GM23338 (cell line): ENCODE measurements around the gene METTL24. TPM values are rescaled to one million over a fixed set of nuclear protein-coding genes. Genes with fewer than 3 reads are reported as not detected.

Experiments
- ATAC-seq: fragments of 200-7000 bp; cut with Tn5 transposase; 3 replicates; pipeline ENCODE4 v1.9.1; 2020
- DNase-seq: peaks from one replicate; pipeline ENCODE4 v3.0.0-alpha.2; 2015; ENCODE audit warnings: low spot score
- H2AFZ ChIP-seq: fragments of 200-600 bp; sonication (generic); 2 replicates; pipeline ENCODE4 v1.8.0; 2016; ENCODE audit warnings: antibody characterized with exemption, mild to moderate bottlenecking, moderate library complexity
- H3F3A ChIP-seq: fragments of 200-600 bp; sonication (generic); replicated peaks from 2 replicates; pipeline ENCODE4 v1.8.0; 2017; ENCODE audit warnings: antibody characterized with exemption, mixed run types, low read depth
- H3K27ac ChIP-seq: fragments of 200-600 bp; sonication (generic); 2 replicates; pipeline ENCODE4 v1.6.1; 2016; ENCODE audit warnings: low read depth
- H3K27me3 ChIP-seq: fragments of 200-600 bp; sonication (generic); 2 replicates; pipeline ENCODE4 v1.8.0; 2016; ENCODE audit warnings: mild to moderate bottlenecking, mixed run types, moderate library complexity; ENCODE audit not compliant: insufficient read depth
- H3K36me3 ChIP-seq: fragments of 200-600 bp; sonication (generic); 2 replicates; pipeline ENCODE4 v1.8.0; 2016; ENCODE audit warnings: mild to moderate bottlenecking; ENCODE audit not compliant: insufficient read depth
- H3K4me1 ChIP-seq: fragments of 200-600 bp; sonication (generic); 2 replicates; pipeline ENCODE4 v1.8.0; 2016; ENCODE audit warnings: mild to moderate bottlenecking, moderate library complexity; ENCODE audit not compliant: insufficient read depth
- H3K4me2 ChIP-seq: fragments of 200-600 bp; sonication (generic); 2 replicates; pipeline ENCODE4 v1.7.1; 2017; ENCODE audit warnings: mixed run types
- H3K4me3 ChIP-seq: fragments of 200-600 bp; sonication (generic); 2 replicates; pipeline ENCODE4 v1.6.1; 2016; ENCODE audit warnings: mixed run types
- H3K79me2 ChIP-seq: fragments of 200-600 bp; sonication (generic); replicated peaks from 2 replicates; pipeline ENCODE4 v1.8.0; 2017; ENCODE audit warnings: mild to moderate bottlenecking; ENCODE audit not compliant: insufficient read depth
- H3K9me2 ChIP-seq: fragments of 200-600 bp; sonication (generic); 2 replicates; pipeline ENCODE4 v1.8.0; 2017; ENCODE audit not compliant: insufficient read depth
- H4K20me1 ChIP-seq: fragments of 200-600 bp; sonication (generic); replicated peaks from 2 replicates; pipeline ENCODE4 v1.8.0; 2017; ENCODE audit warnings: mild to moderate bottlenecking; ENCODE audit not compliant: insufficient read depth
- H3K27ac Mint-ChIP-seq: 2 replicates; pipeline ENCODE4 v1.8.0; 2020; ENCODE audit warnings: inconsistent platforms, mild to moderate bottlenecking, moderate library complexity, mixed read lengths
- H3K27me3 Mint-ChIP-seq: 3 replicates; pipeline ENCODE4 v1.8.0; 2022; ENCODE audit warnings: low read depth, mild to moderate bottlenecking, moderate library complexity, mixed read lengths, inconsistent platforms; ENCODE audit not compliant: insufficient read depth, poor library complexity
- H3K36me3 Mint-ChIP-seq: 3 replicates; pipeline ENCODE4 v1.8.0; 2021; ENCODE audit warnings: low read depth, mild to moderate bottlenecking, inconsistent platforms, moderate library complexity, mixed read lengths
- H3K4me1 Mint-ChIP-seq: 3 replicates; pipeline ENCODE4 v1.8.0; 2020; ENCODE audit warnings: mild to moderate bottlenecking, inconsistent platforms, mixed read lengths
- H3K4me3 Mint-ChIP-seq: 3 replicates; pipeline ENCODE4 v1.8.0; 2021; ENCODE audit warnings: moderate library complexity, mild to moderate bottlenecking, inconsistent platforms, mixed read lengths
- H3K9me3 Mint-ChIP-seq: 3 replicates; pipeline ENCODE4 v1.8.0; 2020; ENCODE audit warnings: moderate library complexity, mild to moderate bottlenecking, inconsistent platforms, mixed read lengths
- CREB1 ChIP-seq: fragments of 250-450 bp; sonication (Bioruptor Pico); IDR thresholded peaks from 2 replicates; pipeline ENCODE4 v1.5.0; 2020; ENCODE audit warnings: low read depth, mild to moderate bottlenecking, moderate library complexity
- EZH2 ChIP-seq: fragments of 200-600 bp; sonication (generic); IDR thresholded peaks from one replicate; pipeline ENCODE4 v1.8.0; 2017; ENCODE audit warnings: antibody characterized with exemption, mild to moderate bottlenecking, low read depth; ENCODE audit not compliant: unreplicated experiment
- EZH2phosphoT487 ChIP-seq: fragments of 200-600 bp; sonication (generic); IDR thresholded peaks from one replicate; pipeline ENCODE4 v1.8.1; 2018; ENCODE audit warnings: antibody characterized with exemption; ENCODE audit not compliant: unreplicated experiment
- JUNB ChIP-seq: IDR thresholded peaks from one replicate; pipeline ENCODE4 v1.6.1; 2016; ENCODE audit warnings: antibody characterized with exemption; ENCODE audit not compliant: unreplicated experiment
- NANOG ChIP-seq: IDR thresholded peaks from 2 replicates; pipeline ENCODE4 v1.6.1; 2016; ENCODE audit warnings: antibody characterized with exemption, borderline replicate concordance
- POLR2AphosphoS5 ChIP-seq: IDR thresholded peaks from 2 replicates; pipeline ENCODE4 v1.6.1; 2016; ENCODE audit warnings: antibody characterized with exemption, low read depth
- STAT1 ChIP-seq: IDR thresholded peaks from one replicate; pipeline ENCODE4 v1.6.1; 2016; ENCODE audit warnings: antibody characterized with exemption; ENCODE audit not compliant: unreplicated experiment
- ZNF114 ChIP-seq: fragments of 250-450 bp; sonication (Bioruptor Pico); IDR thresholded peaks from 2 replicates; pipeline ENCODE4 v1.5.0; 2020; ENCODE audit warnings: mild to moderate bottlenecking, moderate library complexity
- ZNF331 ChIP-seq: fragments of 250-450 bp; sonication (Bioruptor Pico); IDR thresholded peaks from 2 replicates; pipeline ENCODE4 v1.5.0; 2020; ENCODE audit warnings: low read depth, mild to moderate bottlenecking, moderate library complexity
- polyA plus RNA-seq: library from polyadenylated mRNA; unstranded; fragments of >200 nt; fragmentation: Nextera tagmentation; extraction: Ambion mirVana; gene quantifications from 2 replicates; pipeline ENCODE4 v1.2.1, GENCODE V29; 2016
- total RNA-seq: library from RNA; depleted of rRNA; stranded (reverse); fragments of >200 nt; shearing (Covaris generic); gene quantifications from 2 replicates; pipeline ENCODE4 v1.2.3, GENCODE V29; 2014
- TF ChIP-seq, protein P1 (sequence below): fragments of 250-450 bp; sonication (Bioruptor Pico); IDR thresholded peaks from 2 replicates; pipeline ENCODE4 v1.5.0; 2020; ENCODE audit warnings: mild to moderate bottlenecking, moderate library complexity
- TF ChIP-seq, protein P2 (sequence below): IDR thresholded peaks from one replicate; pipeline ENCODE4 v1.6.1; 2018; ENCODE audit warnings: antibody characterized with exemption; ENCODE audit not compliant: unreplicated experiment
- TF ChIP-seq, protein P3 (sequence below), 2 experiments: fragments of 200-600 bp in 1 of 2; sonication (generic) in 1 of 2; conservative IDR thresholded peaks; 2 replicates each; pipeline versions ENCODE4 v1.5.1 to v1.6.1; 2016 to 2017; ENCODE audit warnings: antibody characterized with exemption in 2 of 2, low read depth in 2 of 2, mild to moderate bottlenecking in 2 of 2, moderate library complexity in 1 of 2
- TF ChIP-seq, protein P4 (sequence below): IDR thresholded peaks from 2 replicates; pipeline ENCODE4 v1.6.1; 2016; ENCODE audit warnings: antibody characterized with exemption

Gene METTL24
- total and polyA plus RNA-seq, 2 experiments from 2014 or later = 0.35 TPM; not detected in 1

DNA sequence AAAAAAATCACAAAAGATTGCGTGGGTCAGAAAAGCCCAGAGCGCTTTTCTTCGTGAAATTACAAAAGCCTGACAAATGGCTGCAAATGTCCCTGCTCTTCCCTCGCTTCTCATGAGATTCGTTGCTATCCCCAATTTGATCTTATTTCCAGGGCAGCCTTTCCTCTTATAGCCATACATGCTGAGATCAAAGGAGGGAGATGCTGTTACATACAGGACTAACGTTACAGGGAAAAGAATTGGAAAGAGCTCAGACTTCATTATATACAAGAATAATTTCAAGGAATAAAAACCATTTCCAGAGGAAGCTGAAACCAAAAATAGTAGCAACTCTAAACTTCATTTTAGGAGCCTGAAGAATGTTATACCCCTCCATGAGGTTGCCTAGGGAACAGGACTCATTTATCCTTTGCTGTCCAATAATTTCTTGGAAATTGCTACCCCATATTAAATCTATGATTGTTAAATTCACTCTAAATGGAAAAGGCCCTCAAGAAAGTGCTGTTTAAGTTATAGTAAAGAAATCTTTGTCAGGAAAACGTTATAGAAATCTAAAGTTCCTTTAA is 81.0 kb downstream of the METTL24 start:
- Histone ChIP-seq H3K36me3 (no peaks in the 10 kb centered on the region), H3K79me2 (no peaks in the 10 kb centered on the region), H4K20me1 (no peaks in the 10 kb centered on the region), H3K4me3 (no peak overlapping the region), H2AFZ (no peak overlapping the region), H3K4me2 (no peak overlapping the region), H3K27ac (no peak overlapping the region), H3K9me2 (peaks cover 2% of the 10 kb centered on the region; the same call in 1 of the 2 replicates), H3K27me3 (no peaks in the 10 kb centered on the region), H3K4me1 (peaks cover 4% of the 10 kb centered on the region; the same call in 1 of the 2 replicates), H3F3A (no peaks in the 10 kb centered on the region)
- TF ChIP-seq EZH2 = no peak
- TF ChIP-seq, protein P1, sequence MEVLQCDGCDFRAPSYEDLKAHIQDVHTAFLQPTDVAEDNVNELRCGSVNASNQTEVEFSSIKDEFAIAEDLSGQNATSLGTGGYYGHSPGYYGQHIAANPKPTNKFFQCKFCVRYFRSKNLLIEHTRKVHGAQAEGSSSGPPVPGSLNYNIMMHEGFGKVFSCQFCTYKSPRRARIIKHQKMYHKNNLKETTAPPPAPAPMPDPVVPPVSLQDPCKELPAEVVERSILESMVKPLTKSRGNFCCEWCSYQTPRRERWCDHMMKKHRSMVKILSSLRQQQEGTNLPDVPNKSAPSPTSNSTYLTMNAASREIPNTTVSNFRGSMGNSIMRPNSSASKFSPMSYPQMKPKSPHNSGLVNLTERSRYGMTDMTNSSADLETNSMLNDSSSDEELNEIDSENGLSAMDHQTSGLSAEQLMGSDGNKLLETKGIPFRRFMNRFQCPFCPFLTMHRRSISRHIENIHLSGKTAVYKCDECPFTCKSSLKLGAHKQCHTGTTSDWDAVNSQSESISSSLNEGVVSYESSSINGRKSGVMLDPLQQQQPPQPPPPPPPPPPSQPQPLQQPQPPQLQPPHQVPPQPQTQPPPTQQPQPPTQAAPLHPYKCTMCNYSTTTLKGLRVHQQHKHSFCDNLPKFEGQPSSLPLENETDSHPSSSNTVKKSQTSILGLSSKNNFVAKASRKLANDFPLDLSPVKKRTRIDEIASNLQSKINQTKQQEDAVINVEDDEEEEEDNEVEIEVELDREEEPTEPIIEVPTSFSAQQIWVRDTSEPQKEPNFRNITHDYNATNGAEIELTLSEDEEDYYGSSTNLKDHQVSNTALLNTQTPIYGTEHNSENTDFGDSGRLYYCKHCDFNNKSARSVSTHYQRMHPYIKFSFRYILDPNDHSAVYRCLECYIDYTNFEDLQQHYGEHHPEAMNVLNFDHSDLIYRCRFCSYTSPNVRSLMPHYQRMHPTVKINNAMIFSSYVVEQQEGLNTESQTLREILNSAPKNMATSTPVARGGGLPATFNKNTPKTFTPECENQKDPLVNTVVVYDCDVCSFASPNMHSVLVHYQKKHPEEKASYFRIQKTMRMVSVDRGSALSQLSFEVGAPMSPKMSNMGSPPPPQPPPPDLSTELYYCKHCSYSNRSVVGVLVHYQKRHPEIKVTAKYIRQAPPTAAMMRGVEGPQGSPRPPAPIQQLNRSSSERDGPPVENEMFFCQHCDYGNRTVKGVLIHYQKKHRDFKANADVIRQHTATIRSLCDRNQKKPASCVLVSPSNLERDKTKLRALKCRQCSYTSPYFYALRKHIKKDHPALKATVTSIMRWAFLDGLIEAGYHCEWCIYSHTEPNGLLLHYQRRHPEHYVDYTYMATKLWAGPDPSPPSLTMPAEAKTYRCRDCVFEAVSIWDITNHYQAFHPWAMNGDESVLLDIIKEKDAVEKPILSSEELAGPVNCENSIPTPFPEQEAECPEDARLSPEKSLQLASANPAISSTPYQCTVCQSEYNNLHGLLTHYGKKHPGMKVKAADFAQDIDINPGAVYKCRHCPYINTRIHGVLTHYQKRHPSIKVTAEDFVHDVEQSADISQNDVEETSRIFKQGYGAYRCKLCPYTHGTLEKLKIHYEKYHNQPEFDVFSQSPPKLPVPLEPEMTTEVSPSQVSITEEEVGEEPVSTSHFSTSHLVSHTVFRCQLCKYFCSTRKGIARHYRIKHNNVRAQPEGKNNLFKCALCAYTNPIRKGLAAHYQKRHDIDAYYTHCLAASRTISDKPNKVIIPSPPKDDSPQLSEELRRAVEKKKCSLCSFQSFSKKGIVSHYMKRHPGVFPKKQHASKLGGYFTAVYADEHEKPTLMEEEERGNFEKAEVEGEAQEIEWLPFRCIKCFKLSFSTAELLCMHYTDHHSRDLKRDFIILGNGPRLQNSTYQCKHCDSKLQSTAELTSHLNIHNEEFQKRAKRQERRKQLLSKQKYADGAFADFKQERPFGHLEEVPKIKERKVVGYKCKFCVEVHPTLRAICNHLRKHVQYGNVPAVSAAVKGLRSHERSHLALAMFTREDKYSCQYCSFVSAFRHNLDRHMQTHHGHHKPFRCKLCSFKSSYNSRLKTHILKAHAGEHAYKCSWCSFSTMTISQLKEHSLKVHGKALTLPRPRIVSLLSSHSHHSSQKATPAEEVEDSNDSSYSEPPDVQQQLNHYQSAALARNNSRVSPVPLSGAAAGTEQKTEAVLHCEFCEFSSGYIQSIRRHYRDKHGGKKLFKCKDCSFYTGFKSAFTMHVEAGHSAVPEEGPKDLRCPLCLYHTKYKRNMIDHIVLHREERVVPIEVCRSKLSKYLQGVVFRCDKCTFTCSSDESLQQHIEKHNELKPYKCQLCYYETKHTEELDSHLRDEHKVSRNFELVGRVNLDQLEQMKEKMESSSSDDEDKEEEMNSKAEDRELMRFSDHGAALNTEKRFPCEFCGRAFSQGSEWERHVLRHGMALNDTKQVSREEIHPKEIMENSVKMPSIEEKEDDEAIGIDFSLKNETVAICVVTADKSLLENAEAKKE (CRISPR knock-in tag) = no peak
- no peak for TF ChIP-seq JUNB
- TF ChIP-seq, protein P2, sequence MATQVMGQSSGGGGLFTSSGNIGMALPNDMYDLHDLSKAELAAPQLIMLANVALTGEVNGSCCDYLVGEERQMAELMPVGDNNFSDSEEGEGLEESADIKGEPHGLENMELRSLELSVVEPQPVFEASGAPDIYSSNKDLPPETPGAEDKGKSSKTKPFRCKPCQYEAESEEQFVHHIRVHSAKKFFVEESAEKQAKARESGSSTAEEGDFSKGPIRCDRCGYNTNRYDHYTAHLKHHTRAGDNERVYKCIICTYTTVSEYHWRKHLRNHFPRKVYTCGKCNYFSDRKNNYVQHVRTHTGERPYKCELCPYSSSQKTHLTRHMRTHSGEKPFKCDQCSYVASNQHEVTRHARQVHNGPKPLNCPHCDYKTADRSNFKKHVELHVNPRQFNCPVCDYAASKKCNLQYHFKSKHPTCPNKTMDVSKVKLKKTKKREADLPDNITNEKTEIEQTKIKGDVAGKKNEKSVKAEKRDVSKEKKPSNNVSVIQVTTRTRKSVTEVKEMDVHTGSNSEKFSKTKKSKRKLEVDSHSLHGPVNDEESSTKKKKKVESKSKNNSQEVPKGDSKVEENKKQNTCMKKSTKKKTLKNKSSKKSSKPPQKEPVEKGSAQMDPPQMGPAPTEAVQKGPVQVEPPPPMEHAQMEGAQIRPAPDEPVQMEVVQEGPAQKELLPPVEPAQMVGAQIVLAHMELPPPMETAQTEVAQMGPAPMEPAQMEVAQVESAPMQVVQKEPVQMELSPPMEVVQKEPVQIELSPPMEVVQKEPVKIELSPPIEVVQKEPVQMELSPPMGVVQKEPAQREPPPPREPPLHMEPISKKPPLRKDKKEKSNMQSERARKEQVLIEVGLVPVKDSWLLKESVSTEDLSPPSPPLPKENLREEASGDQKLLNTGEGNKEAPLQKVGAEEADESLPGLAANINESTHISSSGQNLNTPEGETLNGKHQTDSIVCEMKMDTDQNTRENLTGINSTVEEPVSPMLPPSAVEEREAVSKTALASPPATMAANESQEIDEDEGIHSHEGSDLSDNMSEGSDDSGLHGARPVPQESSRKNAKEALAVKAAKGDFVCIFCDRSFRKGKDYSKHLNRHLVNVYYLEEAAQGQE = no peak
- TF ChIP-seq EZH2phosphoT487 = no peak
- TF ChIP-seq CREB1 (CRISPR knock-in tag) = no peak
- no peak for TF ChIP-seq POLR2AphosphoS5
- TF ChIP-seq, protein P3, sequence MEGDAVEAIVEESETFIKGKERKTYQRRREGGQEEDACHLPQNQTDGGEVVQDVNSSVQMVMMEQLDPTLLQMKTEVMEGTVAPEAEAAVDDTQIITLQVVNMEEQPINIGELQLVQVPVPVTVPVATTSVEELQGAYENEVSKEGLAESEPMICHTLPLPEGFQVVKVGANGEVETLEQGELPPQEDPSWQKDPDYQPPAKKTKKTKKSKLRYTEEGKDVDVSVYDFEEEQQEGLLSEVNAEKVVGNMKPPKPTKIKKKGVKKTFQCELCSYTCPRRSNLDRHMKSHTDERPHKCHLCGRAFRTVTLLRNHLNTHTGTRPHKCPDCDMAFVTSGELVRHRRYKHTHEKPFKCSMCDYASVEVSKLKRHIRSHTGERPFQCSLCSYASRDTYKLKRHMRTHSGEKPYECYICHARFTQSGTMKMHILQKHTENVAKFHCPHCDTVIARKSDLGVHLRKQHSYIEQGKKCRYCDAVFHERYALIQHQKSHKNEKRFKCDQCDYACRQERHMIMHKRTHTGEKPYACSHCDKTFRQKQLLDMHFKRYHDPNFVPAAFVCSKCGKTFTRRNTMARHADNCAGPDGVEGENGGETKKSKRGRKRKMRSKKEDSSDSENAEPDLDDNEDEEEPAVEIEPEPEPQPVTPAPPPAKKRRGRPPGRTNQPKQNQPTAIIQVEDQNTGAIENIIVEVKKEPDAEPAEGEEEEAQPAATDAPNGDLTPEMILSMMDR (conservative IDR thresholded peaks at IDR 0.05; ENCODE audit: low read depth in 2 of 2) = no peak
- TF ChIP-seq, protein P4, sequence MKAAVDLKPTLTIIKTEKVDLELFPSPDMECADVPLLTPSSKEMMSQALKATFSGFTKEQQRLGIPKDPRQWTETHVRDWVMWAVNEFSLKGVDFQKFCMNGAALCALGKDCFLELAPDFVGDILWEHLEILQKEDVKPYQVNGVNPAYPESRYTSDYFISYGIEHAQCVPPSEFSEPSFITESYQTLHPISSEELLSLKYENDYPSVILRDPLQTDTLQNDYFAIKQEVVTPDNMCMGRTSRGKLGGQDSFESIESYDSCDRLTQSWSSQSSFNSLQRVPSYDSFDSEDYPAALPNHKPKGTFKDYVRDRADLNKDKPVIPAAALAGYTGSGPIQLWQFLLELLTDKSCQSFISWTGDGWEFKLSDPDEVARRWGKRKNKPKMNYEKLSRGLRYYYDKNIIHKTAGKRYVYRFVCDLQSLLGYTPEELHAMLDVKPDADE = no peak
- TF ChIP-seq ZNF331 = no peak
- no peak for TF ChIP-seq NANOG
- TF ChIP-seq STAT1 = no peak
- TF ChIP-seq ZNF114 = no peak
- Mint-ChIP-seq H3K36me3 (no peaks in the 10 kb centered on the region; the same call in 1 of the 3 replicates), H3K4me1 (peaks cover 16% of the 10 kb centered on the region), H3K9me3 (peaks cover 4% of the 10 kb centered on the region; the same call in 2 of the 3 replicates), H3K27me3 (peaks cover 2% of the 10 kb centered on the region), H3K27ac (no peak overlapping the region), H3K4me3 (no peak overlapping the region)
- DNase-seq = no peak
- no peak for ATAC-seq
